HG03139 (cell line): Measurements from ENCODE around the gene NECAB2.
"Not testable (repeated sequence)": the region's sequence is repeated elsewhere in the genome, so short reads cannot be mapped to it uniquely, and the experiment has no call there.

Experiments used
- ATAC-seq: cut with Tn5 transposase; IDR thresholded peaks from one replicate; pipeline ENCODE4 v1.9.1; 2021; ENCODE audit not compliant: unreplicated experiment

The NECAB2 gene

DNA sequence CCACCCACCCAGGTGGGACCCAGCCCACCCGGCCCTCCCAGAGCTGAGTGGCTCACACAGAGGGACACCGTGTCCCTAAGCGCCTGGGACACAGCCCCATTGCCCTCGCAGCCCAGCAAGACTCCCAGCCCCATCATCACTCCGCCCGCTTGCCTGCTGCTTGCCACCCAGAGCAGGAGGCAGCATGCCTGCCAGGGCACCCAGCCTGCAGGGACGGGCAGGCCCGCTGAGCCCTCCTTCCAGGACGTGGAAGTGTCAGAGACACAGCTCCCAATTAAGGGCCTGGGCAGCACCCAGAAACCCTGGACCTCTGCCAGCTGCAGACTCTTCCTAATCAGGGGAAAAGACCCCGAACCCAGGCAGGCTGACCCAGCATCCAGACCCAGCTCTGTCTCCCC, 32.2 kb upstream of the NECAB2 start:
- no peak for ATAC-seq

DNA sequence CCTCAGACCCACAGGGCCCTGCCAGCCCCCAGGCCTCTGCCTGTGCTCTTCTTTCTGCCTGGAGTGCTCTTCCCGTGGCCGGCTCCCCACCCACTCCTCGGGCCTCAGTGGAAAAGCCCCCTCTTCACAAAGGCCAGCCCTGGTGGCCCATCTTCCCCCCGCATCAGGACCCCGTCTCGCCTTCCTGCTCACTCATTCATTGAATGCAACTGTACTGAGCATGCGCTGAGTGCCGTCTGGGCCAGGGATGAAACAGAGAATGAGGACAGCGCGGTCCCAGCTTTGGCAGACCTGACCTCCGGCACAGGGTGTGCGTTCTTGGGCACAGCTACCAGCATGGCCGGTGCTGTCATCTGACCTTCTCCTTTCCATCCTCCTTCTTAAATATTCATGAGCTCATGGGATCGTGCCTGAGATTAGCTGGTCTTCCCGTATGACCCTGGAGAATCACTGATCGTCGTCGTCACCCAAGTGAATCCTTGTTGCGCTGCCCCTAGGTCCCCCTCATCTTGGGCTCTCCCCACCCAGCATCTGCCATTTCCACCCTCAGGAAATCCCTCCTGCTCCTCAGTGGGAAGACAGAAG, 31.4 kb upstream of the NECAB2 start:
- ATAC-seq: no peak

DNA sequence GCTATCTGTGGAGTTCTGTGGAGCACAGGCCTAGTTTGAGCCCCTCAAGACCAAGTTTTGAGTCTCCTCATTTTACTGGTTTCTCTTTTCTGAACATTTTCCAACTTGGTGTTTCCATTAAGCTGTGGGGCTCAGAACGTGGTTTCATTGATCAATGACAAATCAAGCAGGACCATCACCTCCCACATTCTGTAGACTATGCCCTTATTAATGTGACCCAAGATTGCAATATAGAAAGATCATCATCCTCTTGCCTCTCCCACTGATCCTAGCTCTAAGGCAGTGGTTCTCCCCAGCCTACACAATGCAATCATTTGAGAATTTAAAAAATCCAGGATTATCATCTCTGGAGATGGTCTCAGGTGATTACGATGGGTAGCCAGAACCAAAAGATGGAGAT, 30.8 kb upstream of the NECAB2 start:
- no peak for ATAC-seq

DNA sequence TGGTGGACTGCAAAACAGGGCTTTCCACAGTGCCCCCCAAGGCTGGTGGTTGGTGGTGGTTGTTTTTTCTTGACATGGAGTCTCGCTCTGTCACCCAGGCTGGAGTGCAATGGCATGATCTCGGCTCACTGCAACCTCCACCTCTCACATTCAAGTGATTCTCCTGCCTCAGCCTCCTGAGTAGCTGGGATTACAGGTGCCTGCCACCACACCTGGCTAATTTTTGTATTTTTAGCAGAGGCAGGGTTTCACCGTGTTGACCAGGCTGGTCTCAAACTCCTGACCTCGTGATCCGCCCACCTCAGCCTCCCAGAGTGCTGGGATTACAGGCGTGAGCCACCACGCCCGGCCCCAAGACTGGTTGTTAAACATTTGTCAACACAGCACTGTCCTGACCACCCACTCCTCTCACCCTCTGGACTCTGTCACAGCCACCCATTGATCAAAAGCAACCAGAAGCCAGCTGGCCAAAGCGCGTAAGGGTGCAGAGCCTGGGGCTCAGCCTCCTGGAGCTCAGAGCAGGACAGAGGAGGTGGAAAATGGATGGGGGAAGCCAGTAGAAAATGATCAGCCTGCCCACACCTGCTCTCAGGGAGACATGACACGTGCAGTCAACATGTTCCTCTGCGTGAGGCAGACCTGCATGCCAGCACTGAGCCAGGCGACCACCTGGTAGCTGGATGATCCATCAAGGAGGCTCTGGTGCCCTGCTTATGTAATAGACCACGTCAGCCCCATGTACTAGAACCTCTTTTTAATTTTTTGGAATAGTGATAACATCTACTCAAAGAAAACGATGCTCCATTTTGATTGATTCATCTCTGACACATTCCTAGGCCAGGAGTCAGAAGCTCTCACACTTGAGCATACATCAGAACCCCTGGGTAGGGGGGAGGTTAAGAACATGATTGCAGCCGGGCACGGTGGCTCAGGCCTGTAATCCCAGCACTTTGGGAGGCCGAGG, 29.8 kb upstream of the NECAB2 start:
- ATAC-seq: no peak

DNA sequence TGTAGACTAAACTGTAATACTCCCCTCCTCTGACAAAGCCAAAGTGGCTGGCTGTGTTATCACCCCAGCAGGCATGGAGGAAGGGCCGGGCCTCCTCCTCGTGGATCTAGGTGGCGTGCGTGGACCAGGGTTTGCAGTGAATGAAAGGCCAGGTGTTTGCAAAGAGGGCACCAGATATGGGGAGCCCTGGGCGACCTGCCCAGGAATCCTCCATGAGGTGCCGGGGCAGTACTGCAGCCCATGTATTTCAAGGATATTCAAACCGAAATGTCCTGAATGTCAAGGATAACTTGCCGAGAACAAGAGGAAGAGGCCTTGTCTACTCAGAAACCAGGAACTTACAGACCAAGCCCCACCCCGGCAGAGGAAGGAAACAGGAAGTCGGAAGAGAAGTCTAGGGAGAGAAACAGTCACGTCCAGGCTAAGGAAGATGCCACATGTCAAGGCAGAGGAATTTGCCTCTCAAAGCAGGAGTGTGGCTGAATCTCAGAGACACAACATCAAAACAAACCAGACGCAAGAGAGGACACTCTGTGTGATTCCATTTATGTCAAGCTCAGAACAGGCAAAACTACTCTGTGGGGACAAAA, 28.7 kb upstream of the NECAB2 start:
- ATAC-seq: no peak

DNA sequence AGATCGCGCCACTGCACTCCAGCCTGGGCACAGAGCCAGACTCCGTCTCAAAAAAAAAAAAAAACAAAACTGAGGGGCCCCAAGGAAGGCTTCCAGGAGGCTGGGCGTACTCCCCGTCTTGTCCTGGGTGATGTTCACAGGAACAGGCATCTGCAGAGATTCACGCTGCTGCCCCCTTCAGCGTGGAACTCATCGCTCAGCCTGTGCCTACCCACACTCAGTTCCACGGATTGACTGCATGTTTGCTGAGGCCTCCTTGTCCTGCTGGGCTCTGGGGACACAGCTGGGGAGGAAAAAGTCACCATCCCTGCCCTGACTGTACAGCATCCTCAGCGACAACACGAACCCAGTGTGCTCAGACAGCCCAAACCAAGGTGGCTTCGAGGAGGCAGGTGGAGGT, 27.9 kb upstream of the NECAB2 start:
- no peak for ATAC-seq

DNA sequence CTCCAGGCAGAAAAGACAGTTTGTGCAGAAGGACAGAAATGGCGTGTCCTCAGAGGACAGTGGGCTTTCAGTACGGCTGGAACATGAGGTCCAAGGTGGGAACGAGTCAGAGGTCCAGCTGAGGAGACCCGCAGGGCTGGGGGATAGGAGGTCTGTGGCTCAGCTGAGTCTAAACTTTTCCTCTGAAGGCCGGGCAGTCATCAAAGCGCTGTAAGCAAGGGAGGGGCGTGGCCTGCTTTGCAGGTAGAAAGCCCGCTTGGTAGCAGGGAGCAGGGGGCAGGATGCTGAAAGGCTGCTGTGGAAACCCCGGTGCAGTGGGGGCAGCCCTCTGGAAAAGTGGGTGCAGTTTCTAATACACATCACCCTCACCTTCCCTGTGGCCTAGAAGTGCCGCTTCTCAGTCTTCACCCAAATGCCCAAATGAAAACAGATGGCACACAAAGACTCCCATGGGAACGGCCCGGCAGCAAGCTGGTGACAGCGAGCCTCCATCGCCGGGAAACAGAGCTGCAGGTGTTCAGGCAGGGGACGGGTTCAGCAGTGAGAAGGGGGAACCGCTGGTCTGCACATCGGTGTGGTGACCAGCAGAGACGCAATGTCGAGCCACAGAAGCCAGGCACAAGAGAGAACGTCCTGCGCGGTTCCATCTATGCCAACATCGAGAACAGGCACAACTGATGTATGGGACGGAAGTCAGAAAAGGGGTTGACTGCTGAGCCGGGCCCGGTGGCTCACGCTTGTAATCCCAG, 27.2 kb upstream of the NECAB2 start:
- ATAC-seq: no peak

DNA sequence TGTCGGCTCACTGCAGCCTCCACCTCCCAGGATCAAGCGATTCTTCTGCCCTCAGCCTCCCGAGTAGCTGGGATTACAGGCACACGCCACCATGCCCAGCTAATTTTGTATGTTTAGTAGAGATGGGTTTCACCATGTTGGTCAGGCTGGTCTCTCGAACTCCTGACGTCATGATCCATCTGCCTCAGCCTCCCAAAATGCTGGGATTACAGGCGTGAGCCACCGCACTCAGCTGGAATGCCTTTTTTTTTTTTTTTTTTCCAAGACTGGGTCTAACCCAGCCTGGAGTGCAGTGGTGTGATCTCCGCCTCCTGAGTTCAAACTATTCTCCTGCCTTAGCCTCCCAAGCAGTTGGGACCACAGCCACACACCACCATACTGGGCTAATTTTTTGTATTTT, 26.5 kb upstream of the NECAB2 start:
- ATAC-seq: not testable (repeated sequence)

DNA sequence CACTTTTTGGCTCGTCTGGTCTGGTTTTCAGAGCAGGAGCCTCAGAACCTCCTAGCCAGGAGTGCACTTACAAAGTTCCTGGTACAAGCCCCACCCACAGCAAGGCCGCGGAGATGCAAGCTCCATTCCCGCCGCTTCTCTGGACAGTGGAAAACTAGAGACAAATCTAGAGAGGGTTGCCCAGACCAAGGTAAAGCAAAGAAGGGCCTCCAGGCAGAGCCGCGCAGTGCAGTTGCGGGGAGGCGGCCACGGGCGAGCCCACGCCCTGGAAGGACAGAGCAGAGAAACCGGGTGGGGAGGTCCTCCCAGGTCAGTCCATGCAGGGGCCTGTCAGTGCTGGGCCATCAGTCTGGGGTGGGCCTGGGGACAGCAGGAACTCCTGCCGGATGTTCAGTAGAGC, 26.0 kb upstream of the NECAB2 start:
- no peak for ATAC-seq

DNA sequence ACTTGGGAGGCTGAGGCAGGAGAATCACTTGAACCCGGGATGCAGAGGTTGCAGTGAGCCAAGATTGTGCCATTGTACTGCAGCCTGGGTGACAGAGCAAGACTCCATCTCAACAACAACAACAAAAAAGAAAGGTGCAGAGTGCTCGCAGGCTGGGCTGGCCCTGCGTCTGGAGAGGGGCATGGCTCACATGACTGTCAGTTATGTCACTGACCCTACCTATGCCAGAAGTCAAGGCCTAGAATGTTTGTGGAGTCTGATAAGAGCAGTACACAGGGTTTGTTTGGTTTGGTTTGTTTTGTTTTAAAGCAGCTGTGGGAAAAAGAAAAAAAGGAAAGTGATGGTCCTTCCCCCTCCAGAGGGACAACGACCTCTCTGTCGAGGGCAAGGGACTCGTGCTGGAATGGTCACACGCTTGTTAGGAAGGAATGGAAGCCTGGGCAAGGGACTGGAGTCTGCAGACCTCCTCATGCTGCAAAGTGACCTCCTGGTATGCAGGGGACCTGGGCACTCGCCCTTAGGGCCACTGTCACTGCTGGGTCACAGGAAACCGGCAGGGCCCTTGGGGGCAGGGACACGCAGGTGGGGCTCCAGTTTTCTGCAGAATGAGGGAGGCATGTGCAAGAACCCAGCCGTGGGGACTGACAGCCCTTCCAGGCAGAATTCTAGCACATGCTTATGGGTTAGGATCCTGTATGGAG, 25.1 kb upstream of the NECAB2 start:
- no peak for ATAC-seq

DNA sequence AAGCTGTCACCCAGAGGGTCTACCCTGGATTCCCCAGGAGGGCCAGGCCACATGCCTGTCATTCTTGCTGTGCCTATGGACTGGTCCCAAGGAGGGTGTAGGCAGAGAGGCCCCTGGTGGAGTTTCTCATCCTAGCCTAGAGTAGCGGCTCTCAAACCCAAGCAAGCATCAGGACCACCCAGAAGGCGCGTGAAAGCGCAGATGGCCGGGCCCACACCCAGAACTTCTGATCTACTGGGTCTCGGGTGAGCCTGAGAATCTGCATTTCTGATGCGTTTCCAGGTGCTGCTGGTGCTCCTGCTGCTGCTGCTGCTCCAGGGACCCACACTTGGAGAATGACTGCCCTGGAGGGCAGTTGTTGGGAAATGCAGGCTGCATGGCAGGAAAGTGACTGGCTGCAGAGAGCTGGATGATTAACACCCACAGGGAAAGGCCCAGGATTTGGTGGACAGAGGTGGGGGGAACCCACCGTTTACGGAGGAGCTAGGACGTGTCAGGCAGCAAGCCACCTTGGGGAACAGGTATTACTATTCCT, 24.5 kb upstream of the NECAB2 start:
- no peak for ATAC-seq

DNA sequence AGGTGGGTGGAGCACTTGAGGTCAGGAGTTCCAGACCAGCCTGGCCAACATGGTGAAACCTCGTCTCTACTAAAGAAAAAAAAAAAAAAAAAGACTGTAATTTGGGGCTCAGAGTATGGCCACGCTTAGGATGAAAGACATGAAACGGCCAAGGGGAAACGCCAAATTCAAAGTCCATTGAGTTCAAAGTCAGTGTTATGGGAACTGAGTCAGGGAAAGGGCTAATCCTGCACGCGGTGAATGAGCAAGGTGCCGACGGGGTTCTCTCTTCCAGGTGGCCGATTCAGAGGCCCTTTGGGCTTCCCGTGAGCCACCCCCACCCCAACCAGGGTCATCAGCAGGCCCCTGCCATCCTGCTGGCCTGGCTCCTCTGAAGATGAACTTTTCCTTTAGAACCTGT, 22.5 kb upstream of the NECAB2 start:
- no peak for ATAC-seq

DNA sequence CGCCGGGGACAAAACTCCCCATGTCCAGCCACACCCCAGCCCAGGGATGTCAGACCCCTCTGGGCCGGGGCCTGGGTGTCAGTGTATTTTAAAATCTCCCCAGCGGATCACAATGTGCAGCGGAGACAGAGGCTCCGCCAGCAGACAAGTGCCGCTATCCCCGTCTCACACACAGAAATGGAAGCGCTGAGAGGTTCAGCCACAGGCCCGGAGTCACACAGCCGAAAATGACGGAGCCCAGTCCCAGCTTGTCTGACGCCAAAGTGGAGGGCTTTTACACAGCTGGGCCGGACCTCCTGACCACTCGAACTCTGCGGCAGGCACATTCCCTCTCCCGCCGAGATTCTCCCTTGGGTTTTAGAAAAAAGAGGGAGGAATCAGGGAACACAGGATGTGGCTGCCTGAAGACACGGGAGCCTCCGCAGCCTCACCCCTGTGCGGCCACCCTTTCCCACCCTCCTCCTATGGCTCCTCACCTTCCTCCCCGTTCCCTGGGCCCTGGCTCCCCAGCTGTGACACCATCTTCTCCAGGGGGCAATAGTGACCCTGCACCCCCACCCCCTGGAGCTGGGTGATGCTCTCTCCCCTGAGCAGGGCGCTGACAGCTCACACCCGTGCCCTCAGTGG, 21.8 kb upstream of the NECAB2 start:
- no peak for ATAC-seq

DNA sequence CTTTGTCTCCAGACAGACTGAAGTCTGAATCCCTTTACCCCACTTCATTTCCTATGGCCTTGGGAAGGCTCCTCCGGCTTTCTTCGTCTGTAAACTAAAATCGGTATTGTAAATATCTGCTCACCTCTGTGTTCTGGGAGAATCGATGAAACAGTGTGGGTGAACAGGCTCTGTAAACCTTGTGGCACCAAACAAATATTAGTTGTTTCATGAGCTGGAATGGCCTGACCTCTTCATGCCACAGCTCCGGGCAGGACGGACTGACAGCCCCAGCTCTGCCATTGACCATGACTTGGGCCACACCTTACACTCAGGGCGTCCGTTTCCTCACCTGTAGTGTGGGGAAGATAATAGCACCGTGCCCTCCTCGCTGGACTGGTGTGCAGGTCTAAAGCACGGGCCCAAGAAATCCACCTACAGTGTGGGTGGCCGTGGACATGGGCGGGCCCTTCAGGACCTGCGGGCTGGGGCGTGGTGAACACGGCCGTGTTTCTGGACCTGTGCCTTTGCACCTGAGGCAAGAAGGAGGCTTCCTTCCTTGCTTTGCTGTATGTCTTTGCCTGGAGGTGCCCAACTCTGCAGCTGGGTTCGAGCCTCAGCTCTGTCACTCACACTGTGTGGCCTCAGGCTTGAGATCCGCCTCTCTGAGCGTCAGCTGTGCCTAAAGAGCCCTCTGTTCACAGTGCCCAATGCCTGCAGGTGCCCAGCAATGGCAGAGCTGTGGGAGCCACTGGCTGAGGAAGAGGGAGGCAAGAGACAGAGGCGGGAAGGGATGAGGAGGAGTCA, 21.1 kb upstream of the NECAB2 start:
- ATAC-seq: no peak

DNA sequence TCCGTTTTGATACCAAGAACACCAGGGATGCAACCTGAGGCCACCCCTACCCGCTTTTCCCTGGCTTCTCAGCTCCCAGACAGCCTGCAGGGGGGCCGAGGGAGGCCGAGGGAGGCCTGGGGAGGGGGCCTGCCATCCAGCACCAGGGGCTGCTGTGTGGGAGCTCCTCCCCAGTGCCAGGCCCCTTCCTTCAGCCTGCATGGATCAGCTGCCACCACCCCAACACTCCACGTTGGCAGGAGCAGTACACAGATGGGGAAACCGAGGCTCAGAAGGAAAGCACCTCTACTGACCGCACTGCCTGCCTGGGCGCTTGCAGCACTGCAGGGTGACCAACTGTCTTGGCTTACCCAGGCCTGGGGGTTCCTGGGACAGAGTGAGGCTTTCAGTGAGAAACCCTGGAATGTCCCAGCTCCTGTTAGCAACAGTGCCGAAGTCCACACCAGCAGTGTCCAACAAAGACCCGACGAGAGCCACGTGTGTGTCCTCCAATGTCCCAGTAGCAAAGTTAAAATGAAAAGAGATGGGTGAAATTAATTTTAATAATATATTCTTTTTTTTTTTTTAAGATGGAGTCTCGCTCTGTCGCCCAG, 20.3 kb upstream of the NECAB2 start:
- ATAC-seq: no peak

DNA sequence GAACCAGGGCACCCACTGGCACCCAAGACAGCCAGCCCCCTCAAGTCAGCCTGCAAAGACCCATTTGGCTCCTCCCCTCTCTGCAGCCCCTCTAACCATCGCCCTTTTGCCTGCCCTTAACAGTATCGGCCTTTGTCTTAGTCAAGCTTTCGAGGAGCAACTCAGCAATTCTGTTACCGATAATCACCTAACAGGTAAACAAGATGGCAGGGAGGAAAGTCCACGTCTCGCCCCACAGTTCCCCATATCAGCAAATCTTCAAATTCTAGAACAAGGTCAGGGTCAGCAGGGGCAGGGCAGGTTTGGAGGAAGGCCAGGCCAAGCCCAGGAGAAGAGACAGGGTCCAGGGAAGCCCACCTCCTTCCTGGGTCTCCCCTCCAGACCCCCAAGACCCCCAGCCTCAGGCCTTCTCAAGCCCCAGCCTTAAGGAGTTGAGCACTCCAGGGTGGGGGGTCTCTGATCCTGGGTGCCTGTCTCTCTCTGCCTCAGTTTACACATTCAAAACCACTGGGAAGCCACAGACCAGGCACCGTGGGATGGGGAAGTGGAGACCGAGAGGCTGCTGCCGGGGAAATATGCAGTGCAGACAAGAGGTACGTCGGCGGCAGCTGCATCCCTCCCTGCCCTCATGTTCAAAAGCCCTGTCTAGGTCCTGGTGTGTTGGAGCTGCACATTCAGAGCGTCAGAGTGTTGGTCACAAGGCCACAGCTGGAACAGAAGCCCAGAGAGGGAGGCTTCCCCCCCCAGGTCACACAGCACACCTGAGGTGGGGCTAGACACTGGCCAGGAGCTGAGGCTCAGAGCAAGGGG, 18.9 kb upstream of the NECAB2 start:
- no peak for ATAC-seq

DNA sequence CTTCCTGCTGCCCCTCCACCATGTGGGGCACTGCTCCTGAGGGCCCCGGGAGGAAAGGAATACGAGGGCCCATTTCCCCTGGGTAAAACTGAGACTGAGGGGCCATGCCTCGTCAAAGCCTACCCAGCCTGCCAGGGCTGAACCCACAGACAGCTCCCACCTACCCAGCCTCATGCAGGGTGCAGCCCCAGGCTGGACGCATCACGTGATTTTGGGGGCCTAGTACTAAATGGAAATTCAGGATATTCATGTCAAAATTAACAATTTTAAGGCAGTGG, 18.4 kb upstream of the NECAB2 start:
- no peak for ATAC-seq

DNA sequence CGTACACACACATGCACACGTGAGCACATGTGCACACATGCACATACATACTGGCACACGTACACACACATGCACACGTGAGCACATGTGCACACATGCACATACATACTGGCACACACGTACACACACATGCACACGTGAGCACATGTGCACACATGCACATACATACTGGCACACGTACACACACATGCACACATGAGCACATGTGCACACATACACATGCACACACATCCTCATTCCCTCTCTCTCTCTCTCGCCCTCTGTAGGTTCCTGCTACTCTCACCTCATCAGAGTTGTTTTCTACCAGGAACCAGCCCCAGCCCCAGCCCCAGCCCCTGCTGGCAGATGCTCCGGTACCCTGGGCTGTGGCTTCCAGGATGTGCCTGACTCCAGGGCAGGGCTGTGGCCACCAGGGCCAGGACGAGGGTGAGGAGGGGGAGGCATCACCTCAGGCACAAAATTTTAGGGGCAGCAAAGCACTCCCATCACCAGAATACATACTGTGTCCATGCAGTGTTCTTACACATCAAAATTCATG, 17.1 kb upstream of the NECAB2 start:
- not testable (repeated sequence) for ATAC-seq
